Calu3 (cell line): Measurements from ENCODE around the gene NIFK. TPM values are rescaled to one million over a fixed set of nuclear protein-coding genes. Genes with fewer than 3 reads are reported as not detected.
A peak's percentile ranks its signal among the peaks of the same experiment; 100 is the strongest.
"Not testable (repeated sequence)": the region's sequence is repeated elsewhere in the genome, so short reads cannot be mapped to it uniquely, and the experiment has no call there.

Experiments used
- BruUV-seq: library from RNA; stranded (reverse); fragments of 400-500 nt; replicated peaks from 2 replicates; lab custom pipeline; 2021; lab: Mats Ljungman, UMichigan
- CTCF ChIA-PET: fragments of 300-600 bp; sonication (Branson Sonifier 250); formaldehyde crosslinking; loops from one replicate; lab custom pipeline; 2022; ENCODE audit warnings: antibody characterized with exemption; lab: Charles Lee
- DNase-seq: peaks from one replicate; pipeline ENCODE4 v3.0.0; 2022
- H3K27ac Mint-ChIP-seq: one replicate; pipeline ENCODE4 v1.8.0; 2022; ENCODE audit warnings: mixed read lengths; ENCODE audit not compliant: unreplicated experiment
- H3K27me3 Mint-ChIP-seq: one replicate; pipeline ENCODE4 v1.8.0; 2022; ENCODE audit warnings: mixed read lengths; ENCODE audit not compliant: unreplicated experiment
- H3K36me3 Mint-ChIP-seq: one replicate; pipeline ENCODE4 v1.8.0; 2022; ENCODE audit warnings: mild to moderate bottlenecking, moderate library complexity, mixed read lengths; ENCODE audit not compliant: insufficient read depth, unreplicated experiment
- H3K4me1 Mint-ChIP-seq: one replicate; pipeline ENCODE4 v1.8.0; 2022; ENCODE audit warnings: mild to moderate bottlenecking, low read depth, mixed read lengths; ENCODE audit not compliant: unreplicated experiment
- H3K4me3 Mint-ChIP-seq: one replicate; pipeline ENCODE4 v1.8.0; 2022; ENCODE audit warnings: mild to moderate bottlenecking, low read depth, moderate library complexity, mixed read lengths; ENCODE audit not compliant: unreplicated experiment
- H3K9me3 Mint-ChIP-seq: one replicate; pipeline ENCODE4 v1.8.0; 2022; ENCODE audit warnings: low read depth, mixed read lengths; ENCODE audit not compliant: unreplicated experiment
- CTCF ChIP-seq: fragments of 200-600 bp; IDR thresholded peaks from one replicate; pipeline ENCODE4 v1.8.0; 2022; ENCODE audit warnings: antibody characterized with exemption; ENCODE audit not compliant: unreplicated experiment
- intact Hi-C: fragments of 100-400 bp; cut with micrococcal nuclease; formaldehyde crosslinking; loops from one replicate; pipeline ENCODE4 v1.10.0; 2022; ENCODE audit not compliant: unreplicated experiment
- total RNA-seq: library from RNA; stranded (reverse); gene quantifications from 2 replicates; pipeline ENCODE4 v1.2.3, GENCODE V29; 2022

Gene NIFK
- total RNA-seq, 1 experiment from 2014 or later = 82.9 TPM

DNA sequence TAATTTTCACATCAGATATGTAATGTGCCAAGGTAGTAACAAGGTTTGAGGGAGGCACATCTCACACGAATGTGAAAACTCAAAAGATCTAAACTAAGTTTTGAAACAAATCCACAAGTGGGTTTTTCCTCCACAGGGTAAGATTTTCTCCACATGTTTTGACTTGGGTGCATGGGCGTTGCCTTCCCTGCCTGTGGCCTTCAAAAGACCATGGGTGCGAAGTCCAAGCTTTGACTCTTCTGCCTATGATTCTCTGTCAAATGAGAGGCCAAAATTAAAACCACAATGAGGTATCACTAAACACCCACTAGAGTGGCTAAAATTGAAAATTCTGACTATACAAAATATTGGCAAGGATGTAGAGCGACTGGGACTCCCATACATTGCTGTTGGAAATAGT is 30.7 kb downstream of the NIFK start:
- no peak for DNase-seq
- TF ChIP-seq CTCF = no peak
- CTCF ChIA-PET = no interaction called here
- intact Hi-C loops = no loop called here
- H3K27me3 Mint-ChIP-seq = no peaks in the 10 kb centered on the region
- H3K36me3 Mint-ChIP-seq = peaks cover 27% of the 10 kb centered on the region
- peak overlapping the region; percentile 92 for H3K27ac Mint-ChIP-seq
- H3K9me3 Mint-ChIP-seq = no peaks in the 10 kb centered on the region
- H3K4me3 Mint-ChIP-seq = no peak overlapping the region
- peaks cover 70% of the 10 kb centered on the region for H3K4me1 Mint-ChIP-seq
- BruUV-seq = no TSS peak

GRCh38 chr2:121705390-121705789 is 31.3 kb downstream of the NIFK start:
- H3K36me3 Mint-ChIP-seq = peaks cover 23% of the 10 kb centered on the region
- BruUV-seq = no TSS peak
- no peak for TF ChIP-seq CTCF
- no peaks in the 10 kb centered on the region for H3K27me3 Mint-ChIP-seq
- H3K4me1 Mint-ChIP-seq = peaks cover 70% of the 10 kb centered on the region
- H3K4me3 Mint-ChIP-seq = no peak overlapping the region
- peak overlapping the region; percentile 54 for H3K27ac Mint-ChIP-seq
- no peaks in the 10 kb centered on the region for H3K9me3 Mint-ChIP-seq
- intact Hi-C loops = no loop called here
- no peak for DNase-seq
- CTCF ChIA-PET = no interaction called here

DNA sequence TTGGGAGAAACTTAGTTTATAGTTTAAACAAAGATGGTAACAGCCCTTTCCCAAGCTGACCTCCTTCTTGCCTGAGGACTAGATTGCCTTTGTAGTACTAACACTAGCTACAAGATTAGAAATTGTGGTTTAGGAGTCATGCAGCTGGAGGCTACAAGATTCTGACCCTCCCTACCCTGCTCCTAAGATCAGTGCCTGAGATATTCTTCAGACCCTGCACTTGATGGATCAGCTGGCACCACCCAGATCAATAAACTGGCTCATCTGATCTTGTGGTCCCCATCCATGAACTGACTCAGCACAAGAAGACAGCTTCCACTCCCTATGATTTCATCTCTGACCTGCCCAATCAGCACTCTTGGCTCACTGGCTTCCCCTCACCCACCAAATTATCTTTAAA is 34.9 kb downstream of the NIFK start:
- peak overlapping the region; percentile 90 for H3K27ac Mint-ChIP-seq
- H3K4me3 Mint-ChIP-seq, BruUV-seq, H3K27me3 Mint-ChIP-seq, intact Hi-C loops, DNase-seq, H3K9me3 Mint-ChIP-seq: not testable (repeated sequence)
- peaks cover 32% of the 10 kb centered on the region for H3K36me3 Mint-ChIP-seq
- peaks cover 71% of the 10 kb centered on the region for H3K4me1 Mint-ChIP-seq
- CTCF ChIA-PET = interaction anchor here (0.6 kb wide), 1 partner anchor 12 kb away, joined by 4 read pairs; no protein-coding TSS in a partner anchor

DNA sequence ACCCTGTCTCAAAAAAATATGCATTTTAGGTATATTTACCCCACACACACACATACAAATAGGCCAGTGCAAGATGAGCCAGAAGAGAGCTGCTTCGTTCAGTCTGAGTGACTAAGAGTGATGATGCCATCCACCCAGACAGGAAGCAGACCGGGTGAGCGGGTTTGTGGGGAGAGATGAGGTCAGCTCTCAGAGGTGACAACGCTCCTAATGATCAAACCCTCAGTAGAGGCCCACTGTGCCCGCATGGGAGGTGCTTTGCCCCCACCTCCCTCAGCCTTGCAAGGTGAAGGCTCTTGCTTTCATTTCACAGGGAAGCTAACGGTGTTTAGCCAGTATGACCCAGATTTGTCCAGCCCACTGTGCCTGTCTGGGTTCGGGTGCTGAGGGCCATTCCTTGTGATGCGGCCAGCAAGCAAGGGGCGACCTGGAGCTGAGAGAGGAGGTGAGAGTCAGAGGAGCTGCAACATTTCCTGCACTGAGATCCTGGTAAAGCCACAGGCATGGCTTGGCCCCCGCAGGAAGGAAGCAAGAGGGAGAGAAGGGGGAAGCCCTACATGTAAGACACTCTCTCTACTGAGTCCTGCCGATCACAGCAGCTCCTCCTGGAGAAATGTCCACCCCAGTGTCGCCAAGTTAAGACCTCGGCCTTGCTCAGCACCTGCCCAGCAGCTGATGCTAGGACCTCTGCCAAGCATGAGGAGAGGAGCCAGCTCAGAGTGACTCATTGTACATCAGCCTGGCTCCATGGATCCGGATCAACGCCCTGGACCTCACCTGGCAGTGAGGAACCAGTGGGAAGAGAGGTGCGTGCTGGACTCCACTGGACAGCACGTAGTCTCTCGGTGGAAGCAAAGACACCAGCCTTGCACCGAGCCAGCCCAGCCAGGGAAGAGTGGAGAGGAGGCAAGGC is 37.0 kb downstream of the NIFK start:
- Mint-ChIP-seq H3K9me3 (no peaks in the 10 kb centered on the region), H3K27ac (peak overlapping the region; percentile 90), H3K4me1 (peaks cover 66% of the 10 kb centered on the region), H3K27me3 (no peaks in the 10 kb centered on the region), H3K36me3 (peaks cover 28% of the 10 kb centered on the region), H3K4me3 (peak overlapping the region; percentile 65)
- no peak for TF ChIP-seq CTCF
- CTCF ChIA-PET = interaction anchor here (0.8 to 2.1 kb wide), 7 partner anchors 8 to 604 kb away, joined by 3 to 17 read pairs (median 5); partner anchors contain the start of gene CLASP1
- intact Hi-C loops = no loop called here
- DNase-seq = peak; percentile 88
- BruUV-seq = TSS peak; percentile 88
